OCI-LY7 (cell line): Measurements from ENCODE around the gene FNDC10.

Experiments used
- EZH2phosphoT487 ChIP-seq: fragments of 200-600 bp; sonication (generic); IDR thresholded peaks from 2 replicates; pipeline ENCODE4 v1.6.1; 2018; ENCODE audit warnings: low read depth, borderline replicate concordance, mild to moderate bottlenecking, mixed run types, antibody characterized with exemption, low read length, moderate library complexity, mixed read lengths
- TF ChIP-seq, protein P1 (sequence below): fragments of 200-600 bp; sonication (generic); conservative IDR thresholded peaks from 2 replicates; pipeline ENCODE4 v1.5.1; 2014; ENCODE audit warnings: mild to moderate bottlenecking, antibody characterized with exemption, low read length, moderate library complexity, mixed read lengths

DNA sequence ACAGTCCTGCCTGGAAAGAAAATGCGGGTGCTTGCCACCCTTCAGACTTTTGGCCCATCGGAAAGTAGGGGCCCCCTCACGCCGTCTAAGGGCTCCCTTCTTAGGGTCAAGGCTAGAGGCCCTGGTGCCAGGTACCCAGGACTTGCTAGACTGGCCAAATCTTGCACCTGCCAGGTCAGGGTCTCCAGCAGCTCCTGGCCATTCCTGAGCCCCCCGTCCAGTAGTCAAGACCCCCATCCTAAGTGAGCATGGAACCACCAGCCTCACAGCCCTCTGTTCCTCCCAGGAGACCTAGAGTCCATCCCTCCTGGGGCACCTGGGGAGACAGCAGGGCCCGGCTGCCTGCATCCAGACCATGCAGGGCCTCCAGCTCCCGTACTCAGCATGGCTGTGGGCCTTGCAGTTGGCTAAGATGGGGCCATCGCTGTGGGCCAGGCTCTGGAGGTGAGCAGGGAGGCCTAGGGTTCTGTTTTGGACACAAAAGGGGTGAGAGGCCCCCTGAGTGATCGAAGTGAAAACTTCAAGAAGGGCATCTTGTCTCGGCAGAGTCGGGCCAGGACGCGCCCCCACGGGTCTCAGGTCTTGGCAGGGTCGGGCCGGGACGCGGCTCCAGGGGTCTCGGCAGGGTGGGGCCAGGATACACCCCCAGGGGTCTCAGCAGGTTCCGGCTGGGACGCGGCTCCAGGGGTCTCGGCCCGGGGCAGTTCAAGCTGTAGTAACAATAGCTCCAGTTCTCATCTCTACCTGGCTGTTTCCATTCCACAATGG, 5.9 kb downstream of the FNDC10 start:
- TF ChIP-seq, protein P1, sequence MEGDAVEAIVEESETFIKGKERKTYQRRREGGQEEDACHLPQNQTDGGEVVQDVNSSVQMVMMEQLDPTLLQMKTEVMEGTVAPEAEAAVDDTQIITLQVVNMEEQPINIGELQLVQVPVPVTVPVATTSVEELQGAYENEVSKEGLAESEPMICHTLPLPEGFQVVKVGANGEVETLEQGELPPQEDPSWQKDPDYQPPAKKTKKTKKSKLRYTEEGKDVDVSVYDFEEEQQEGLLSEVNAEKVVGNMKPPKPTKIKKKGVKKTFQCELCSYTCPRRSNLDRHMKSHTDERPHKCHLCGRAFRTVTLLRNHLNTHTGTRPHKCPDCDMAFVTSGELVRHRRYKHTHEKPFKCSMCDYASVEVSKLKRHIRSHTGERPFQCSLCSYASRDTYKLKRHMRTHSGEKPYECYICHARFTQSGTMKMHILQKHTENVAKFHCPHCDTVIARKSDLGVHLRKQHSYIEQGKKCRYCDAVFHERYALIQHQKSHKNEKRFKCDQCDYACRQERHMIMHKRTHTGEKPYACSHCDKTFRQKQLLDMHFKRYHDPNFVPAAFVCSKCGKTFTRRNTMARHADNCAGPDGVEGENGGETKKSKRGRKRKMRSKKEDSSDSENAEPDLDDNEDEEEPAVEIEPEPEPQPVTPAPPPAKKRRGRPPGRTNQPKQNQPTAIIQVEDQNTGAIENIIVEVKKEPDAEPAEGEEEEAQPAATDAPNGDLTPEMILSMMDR = no peak
- no peak for TF ChIP-seq EZH2phosphoT487
